Measurements from ENCODE around the gene PEPD. TPM values are rescaled to one million over a fixed set of nuclear protein-coding genes. Genes with fewer than 3 reads are reported as not detected.

PEPD gene
- total RNA-seq, 1 experiment from 2014 or later = 74.5 TPM

GRCh38 chr19:33396701-33397535 is 124.7 kb downstream of the PEPD start:
- DNase-seq (ENCODE audit: low read depth) = peak; percentile 15

- peak; percentile 24 for DNase-seq (ENCODE audit: low read depth)
Observed at GRCh38 chr19:33395561-33396550, 125.7 kb downstream of the PEPD start.

GRCh38 chr19:33394723-33395560 is 126.6 kb downstream of the PEPD start:
- no peak for DNase-seq (ENCODE audit: low read depth)

- peak; percentile 46 for DNase-seq (ENCODE audit: low read depth)
Observed at GRCh38 chr19:33394006-33394722, 127.4 kb downstream of the PEPD start.

- no peak for DNase-seq (ENCODE audit: low read depth)
Observed at GRCh38 chr19:33393286-33394005, 128.1 kb downstream of the PEPD start.

GRCh38 chr19:33392341-33393285 is 129.0 kb downstream of the PEPD start:
- DNase-seq (ENCODE audit: low read depth) = no peak

- DNase-seq (ENCODE audit: low read depth) = no peak
Observed at GRCh38 chr19:33391631-33392249, 129.9 kb downstream of the PEPD start.

GRCh38 chr19:33390908-33391630 is 130.5 kb downstream of the PEPD start:
- DNase-seq (ENCODE audit: low read depth) = no peak

- no peak for DNase-seq (ENCODE audit: low read depth)
Observed at GRCh38 chr19:33390101-33390907, 131.3 kb downstream of the PEPD start.

- no peak for DNase-seq (ENCODE audit: low read depth)
Observed at GRCh38 chr19:33389421-33390100, 132.0 kb downstream of the PEPD start.

GRCh38 chr19:33388725-33389420 is 132.7 kb downstream of the PEPD start:
- DNase-seq (ENCODE audit: low read depth) = no peak

GRCh38 chr19:33388231-33388724 is 133.3 kb downstream of the PEPD start:
- DNase-seq (ENCODE audit: low read depth) = no peak

GRCh38 chr19:33387351-33388230 is 134.0 kb downstream of the PEPD start:
- DNase-seq (ENCODE audit: low read depth) = no peak

GRCh38 chr19:33386361-33386858 is 135.2 kb downstream of the PEPD start:
- DNase-seq (ENCODE audit: low read depth) = no peak
